Esophagus muscularis mucosa (tissue), 4 donors: Measurements from ENCODE around the gene BRF1. TPM values are rescaled to one million over a fixed set of nuclear protein-coding genes. Genes with fewer than 3 reads are reported as not detected.

Source experiments
- DNase-seq: peaks from one replicate; pipeline ENCODE4 v3.0.0-alpha.2; 2017; ENCODE audit errors: extremely low spot score
- H3K27ac ChIP-seq, 4 donors: fragments of 200-600 bp; sonication (generic); replicated peaks in 1 of 4; 1 replicate in 3 of 4; 2 replicates in 1 of 4; pipeline ENCODE4 v1.5.1; 2016 to 2019; ENCODE audit warnings: mild to moderate bottlenecking in 1 of 4
- H3K27me3 ChIP-seq, 4 donors: fragments of 200-600 bp; sonication (generic); one replicate each; pipeline versions ENCODE4 v1.5.1 to v1.6.0; 2016 to 2019
- H3K36me3 ChIP-seq, 4 donors: fragments of 200-600 bp; sonication (generic); one replicate each; pipeline ENCODE4 v1.5.1; 2016 to 2019
- H3K4me1 ChIP-seq, 4 donors: fragments of 200-600 bp; sonication (generic); one replicate each; pipeline ENCODE4 v1.5.1; 2016 to 2019
- H3K4me3 ChIP-seq, 4 donors: fragments of 200-600 bp; sonication (generic); 1 replicate in 2 of 4; 2 replicates in 2 of 4; pipeline ENCODE4 v1.5.1; 2016 to 2019; ENCODE audit warnings: mild to moderate bottlenecking in 4 of 4, moderate library complexity in 1 of 4
- H3K9me3 ChIP-seq, 4 donors: fragments of 200-600 bp; sonication (generic); 1 replicate in 3 of 4; 2 replicates in 1 of 4; pipeline ENCODE4 v1.5.1; 2016 to 2019
- CTCF ChIP-seq, 3 experiments: fragments of 200-600 bp in 2 of 3; fragments of 450-650 bp in 1 of 3; sonication (generic) in 2 of 3; IDR thresholded peaks; one replicate each; pipeline ENCODE4 v1.5.1; 2017 to 2019; ENCODE audit warnings: antibody characterized with exemption in 3 of 3, mild to moderate bottlenecking in 2 of 3, moderate library complexity in 1 of 3
- EP300 ChIP-seq: sonication (generic); formaldehyde crosslinking; IDR thresholded peaks from one replicate; pipeline ENCODE4 v1.6.1; 2017; ENCODE audit warnings: antibody characterized with exemption
- POLR2A ChIP-seq: fragments of 450-650 bp; IDR thresholded peaks from one replicate; pipeline ENCODE4 v1.6.1; 2017; ENCODE audit warnings: antibody characterized with exemption, moderate library complexity, mild to moderate bottlenecking, low read depth
- POLR2AphosphoS5 ChIP-seq, 2 donors: sonication (generic); formaldehyde crosslinking; IDR thresholded peaks; one replicate each; pipeline ENCODE4 v1.6.1; 2017; ENCODE audit warnings: antibody characterized with exemption in 2 of 2
- WGBS: methylation state at CpG from one replicate; pipeline ENCODE4 v1.1.5; 2018; 5-methylcytosine and 5-hydroxymethylcytosine counted together
- intact Hi-C: fragments of 100-400 bp; cut with DNase I; formaldehyde crosslinking; loops from one replicate; pipeline ENCODE4 v1.15.1; 2023
- total RNA-seq, 4 donors: library from RNA; depleted of rRNA; stranded (reverse); fragments of >200 nt; gene quantifications; one replicate each; pipeline versions ENCODE4 v1.1.0 to v1.2.1, GENCODE V29; 2016

The BRF1 gene
- total RNA-seq, 4 donors from 2014 or later, result 23.0 to 47.3 (median 41.4) TPM

DNA sequence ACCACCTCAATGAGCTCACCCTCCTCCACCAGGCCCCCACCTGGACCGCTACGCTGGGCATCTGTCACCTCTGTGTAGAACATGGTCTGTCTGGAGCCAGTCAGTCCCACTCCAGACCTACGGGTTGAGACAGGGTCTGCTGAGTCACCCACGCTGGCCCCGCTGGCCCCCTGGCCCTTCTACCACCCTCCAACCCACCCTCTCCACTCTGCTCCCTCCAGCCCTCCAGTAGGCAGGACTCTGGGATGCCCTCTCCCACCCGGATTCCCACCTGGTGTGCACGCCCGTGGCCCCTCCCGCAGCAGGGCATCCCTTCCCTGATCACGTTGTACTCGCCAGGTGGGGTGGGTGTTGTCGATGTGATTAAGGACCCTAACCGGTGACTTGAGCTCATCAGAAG, 127.7 kb downstream of the BRF1 start:
- TF ChIP-seq EP300 (no peak), CTCF (IDR thresholded peaks at IDR 0.05) (no peak), POLR2A (no peak), POLR2AphosphoS5 (IDR thresholded peaks at IDR 0.05) (no peak)
- no peak for DNase-seq
- no peaks in the 10 kb centered on the region for H3K9me3 ChIP-seq
- peaks cover 0 to 26% (median 3%) of the 10 kb centered on the region in 4 donors for H3K27me3 ChIP-seq
- intact Hi-C loops, result no loop called here
- whole genome bisulfite sequencing, result 90% methylated on average over 5 of the region's 13 CpGs
- no peak overlapping the region for H3K27ac ChIP-seq
- peaks cover 27 to 36% (median 30%) of the 10 kb centered on the region in 4 donors for H3K4me1 ChIP-seq
- H3K4me3 ChIP-seq, result no peak overlapping the region
- no peaks in the 10 kb centered on the region for H3K36me3 ChIP-seq

- Histone ChIP-seq H3K4me1 (peaks cover 27 to 40% (median 37%) of the 10 kb centered on the region in 4 donors), H3K9me3 (no peaks in the 10 kb centered on the region), H3K4me3 (no peak overlapping the region), H3K27ac (no peak overlapping the region), H3K36me3 (no peaks in the 10 kb centered on the region), H3K27me3 (peaks cover 0 to 32% (median 3%) of the 10 kb centered on the region in 4 donors)
- DNase-seq, result no peak
- WGBS, result 50% methylated on average over 3 of the region's 7 CpGs
- TF ChIP-seq CTCF (IDR thresholded peaks at IDR 0.05) (no peak), EP300 (no peak), POLR2AphosphoS5 (IDR thresholded peaks at IDR 0.05) (no peak), POLR2A (no peak)
- intact Hi-C loops, result no loop called here
These were observed 128.3 kb downstream of the BRF1 start for GRCh38 chr14:105172476-105172875.

- intact Hi-C loops, result no loop called here
- no peak for DNase-seq
- Histone ChIP-seq H3K4me3 (no peak overlapping the region), H3K27ac (no peak overlapping the region), H3K27me3 (peaks cover 0 to 45% (median 6%) of the 10 kb centered on the region in 4 donors), H3K36me3 (peaks cover 0 to 3% (median 0%) of the 10 kb centered on the region in 4 donors), H3K4me1 (peaks cover 38 to 50% (median 47%) of the 10 kb centered on the region in 4 donors), H3K9me3 (no peaks in the 10 kb centered on the region)
- 49% methylated on average over 10 of the region's 19 CpGs for WGBS
- TF ChIP-seq CTCF (IDR thresholded peaks at IDR 0.05) (no peak), POLR2A (no peak), POLR2AphosphoS5 (IDR thresholded peaks at IDR 0.05) (no peak)
These were observed 129.7 kb downstream of the BRF1 start for GRCh38 chr14:105171004-105171673.

- H3K4me3 ChIP-seq, result no peak overlapping the region
- H3K9me3 ChIP-seq, result no peaks in the 10 kb centered on the region
- peaks cover 0 to 56% (median 6%) of the 10 kb centered on the region in 4 donors for H3K27me3 ChIP-seq
- no peak overlapping the region for H3K27ac ChIP-seq
- intact Hi-C loops, result loop anchor here (5.0 kb wide), 1 partner anchor 78 kb away; no protein-coding TSS in a partner anchor
- TF ChIP-seq POLR2AphosphoS5 (IDR thresholded peaks at IDR 0.05) (no peak), POLR2A (no peak), EP300 (no peak), CTCF (IDR thresholded peaks at IDR 0.05) (no peak)
- H3K36me3 ChIP-seq, result peaks cover 0 to 4% (median 0%) of the 10 kb centered on the region in 4 donors
- H3K4me1 ChIP-seq, result peaks cover 45 to 50% (median 48%) of the 10 kb centered on the region in 4 donors
- no peak for DNase-seq
- 84% methylated on average over 15 of the region's 22 CpGs for WGBS
These were observed 130.8 kb downstream of the BRF1 start for GRCh38 chr14:105169776-105170655.
